Adrenal gland (tissue), 5 donors: Measurements from ENCODE around the gene WSCD2.

Experiments used
- POLR2A ChIP-seq, 2 donors: fragments of 450-650 bp; IDR thresholded peaks; one replicate each; pipeline ENCODE4 v1.6.1; 2017; ENCODE audit warnings: antibody characterized with exemption in 2 of 2, mild to moderate bottlenecking in 2 of 2, moderate library complexity in 1 of 2
- TF ChIP-seq, protein P1 (sequence below), 6 experiments: fragments of 450-650 bp in 4 of 6; fragments of 200-600 bp in 2 of 6; sonication (generic) in 1 of 6; IDR thresholded peaks; 1 replicate in 5 of 6; 2 replicates in 1 of 6; pipeline versions ENCODE4 v1.5.1 to v1.8.0; 2016 to 2021; ENCODE audit warnings: antibody characterized with exemption in 6 of 6, mild to moderate bottlenecking in 2 of 6, moderate library complexity in 1 of 6
- donor health status: DM: no; HTN: no; CAD: no.

- no peak for TF ChIP-seq POLR2A (IDR thresholded peaks at IDR 0.05)
- TF ChIP-seq, protein P1, sequence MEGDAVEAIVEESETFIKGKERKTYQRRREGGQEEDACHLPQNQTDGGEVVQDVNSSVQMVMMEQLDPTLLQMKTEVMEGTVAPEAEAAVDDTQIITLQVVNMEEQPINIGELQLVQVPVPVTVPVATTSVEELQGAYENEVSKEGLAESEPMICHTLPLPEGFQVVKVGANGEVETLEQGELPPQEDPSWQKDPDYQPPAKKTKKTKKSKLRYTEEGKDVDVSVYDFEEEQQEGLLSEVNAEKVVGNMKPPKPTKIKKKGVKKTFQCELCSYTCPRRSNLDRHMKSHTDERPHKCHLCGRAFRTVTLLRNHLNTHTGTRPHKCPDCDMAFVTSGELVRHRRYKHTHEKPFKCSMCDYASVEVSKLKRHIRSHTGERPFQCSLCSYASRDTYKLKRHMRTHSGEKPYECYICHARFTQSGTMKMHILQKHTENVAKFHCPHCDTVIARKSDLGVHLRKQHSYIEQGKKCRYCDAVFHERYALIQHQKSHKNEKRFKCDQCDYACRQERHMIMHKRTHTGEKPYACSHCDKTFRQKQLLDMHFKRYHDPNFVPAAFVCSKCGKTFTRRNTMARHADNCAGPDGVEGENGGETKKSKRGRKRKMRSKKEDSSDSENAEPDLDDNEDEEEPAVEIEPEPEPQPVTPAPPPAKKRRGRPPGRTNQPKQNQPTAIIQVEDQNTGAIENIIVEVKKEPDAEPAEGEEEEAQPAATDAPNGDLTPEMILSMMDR (IDR thresholded peaks at IDR 0.05) = no peak
Observed at GRCh38 chr12:108236366-108236765, 107.3 kb downstream of the WSCD2 start.
